A673 (cell line): ENCODE measurements around the gene KCTD3.

Source experiments
- EZH2 ChIP-seq: fragments of 200-600 bp; sonication (generic); IDR thresholded peaks from 2 replicates; pipeline ENCODE4 v1.6.1; 2017; ENCODE audit warnings: borderline replicate concordance, low read depth, mild to moderate bottlenecking, mixed read lengths, antibody characterized with exemption, low read length; ENCODE audit not compliant: poor library complexity, severe bottlenecking
- TF ChIP-seq, protein P1 (sequence below): fragments of 300-800, 200-600 bp; sonication (generic); conservative IDR thresholded peaks from 2 replicates; pipeline ENCODE4 v1.5.1; 2017; ENCODE audit warnings: low read depth, mild to moderate bottlenecking, antibody characterized with exemption, low read length, moderate library complexity, mixed read lengths

GRCh38 chr1:215554865-215555264 is 12.2 kb upstream of the KCTD3 start:
- TF ChIP-seq, protein P1, sequence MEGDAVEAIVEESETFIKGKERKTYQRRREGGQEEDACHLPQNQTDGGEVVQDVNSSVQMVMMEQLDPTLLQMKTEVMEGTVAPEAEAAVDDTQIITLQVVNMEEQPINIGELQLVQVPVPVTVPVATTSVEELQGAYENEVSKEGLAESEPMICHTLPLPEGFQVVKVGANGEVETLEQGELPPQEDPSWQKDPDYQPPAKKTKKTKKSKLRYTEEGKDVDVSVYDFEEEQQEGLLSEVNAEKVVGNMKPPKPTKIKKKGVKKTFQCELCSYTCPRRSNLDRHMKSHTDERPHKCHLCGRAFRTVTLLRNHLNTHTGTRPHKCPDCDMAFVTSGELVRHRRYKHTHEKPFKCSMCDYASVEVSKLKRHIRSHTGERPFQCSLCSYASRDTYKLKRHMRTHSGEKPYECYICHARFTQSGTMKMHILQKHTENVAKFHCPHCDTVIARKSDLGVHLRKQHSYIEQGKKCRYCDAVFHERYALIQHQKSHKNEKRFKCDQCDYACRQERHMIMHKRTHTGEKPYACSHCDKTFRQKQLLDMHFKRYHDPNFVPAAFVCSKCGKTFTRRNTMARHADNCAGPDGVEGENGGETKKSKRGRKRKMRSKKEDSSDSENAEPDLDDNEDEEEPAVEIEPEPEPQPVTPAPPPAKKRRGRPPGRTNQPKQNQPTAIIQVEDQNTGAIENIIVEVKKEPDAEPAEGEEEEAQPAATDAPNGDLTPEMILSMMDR = no peak
- TF ChIP-seq EZH2 = no peak
